Lung microvascular endothelial cell (primary cell): Measurements from ENCODE around the gene COPG1. TPM values are rescaled to one million over a fixed set of nuclear protein-coding genes. Genes with fewer than 3 reads are reported as not detected.
A peak's percentile ranks its signal among the peaks of the same experiment; 100 is the strongest.

Source experiments
- DNase-seq, 2 donors: peaks; one replicate each; pipeline versions ENCODE4 v3.0.0 to v3.0.0-alpha.2; 2010; ENCODE audit warnings: low read depth in 2 of 2
- total RNA-seq: library from RNA; depleted of rRNA; stranded (reverse); fragments of >200 nt; gene quantifications from 2 replicates; pipeline ENCODE4 v1.2.1, GENCODE V29; 2014

COPG1 gene
- total RNA-seq, 1 donor from 2014 or later: 221 TPM

DNA sequence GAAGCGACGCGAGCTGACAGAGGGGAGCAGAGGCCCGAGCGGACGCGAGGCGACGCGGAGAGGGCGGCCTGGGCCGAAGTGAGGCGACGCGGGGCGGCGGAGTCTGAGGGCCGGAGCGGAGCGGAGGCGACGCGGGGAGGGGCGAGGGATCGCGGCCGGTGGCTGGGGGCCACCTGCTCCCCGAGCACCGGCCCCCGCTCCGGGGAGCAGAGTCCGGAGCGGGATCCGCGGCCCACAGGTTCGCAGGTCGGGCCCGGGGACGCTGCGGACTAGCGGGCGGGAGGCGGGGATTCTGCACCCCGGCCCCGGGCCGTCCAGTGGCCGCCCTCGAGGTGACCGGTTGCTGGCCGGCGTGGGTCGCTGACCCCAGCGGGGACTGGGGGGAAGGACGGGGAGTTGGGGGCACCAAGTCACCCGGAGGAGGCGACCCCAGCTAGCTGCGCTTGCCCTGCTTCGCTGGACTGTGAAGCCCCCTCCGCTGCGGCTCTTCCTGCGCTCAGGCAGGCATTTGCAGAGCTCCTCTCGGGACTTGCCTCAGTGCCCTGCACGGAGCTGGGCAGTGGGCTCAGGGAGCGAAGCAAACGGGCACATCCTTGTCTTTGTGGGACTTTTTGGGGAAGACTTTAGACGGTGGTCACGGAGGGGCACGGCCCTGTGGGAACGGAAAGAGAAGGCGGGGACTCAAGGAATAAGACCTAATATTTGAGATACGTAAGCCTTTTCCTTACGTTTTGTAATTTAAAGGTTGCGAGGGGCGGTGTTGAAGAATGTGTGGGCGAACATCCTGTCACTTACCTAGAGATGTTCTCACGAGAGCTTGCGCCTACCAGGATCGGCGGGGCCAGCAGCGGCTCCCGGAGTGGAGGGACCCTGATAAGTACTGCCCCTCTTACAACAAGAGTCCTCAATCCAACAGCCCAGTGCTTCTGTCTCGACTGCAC lies 29.8 kb downstream of the COPG1 start:
- DNase-seq: peak; percentile 47 to 65

DNA sequence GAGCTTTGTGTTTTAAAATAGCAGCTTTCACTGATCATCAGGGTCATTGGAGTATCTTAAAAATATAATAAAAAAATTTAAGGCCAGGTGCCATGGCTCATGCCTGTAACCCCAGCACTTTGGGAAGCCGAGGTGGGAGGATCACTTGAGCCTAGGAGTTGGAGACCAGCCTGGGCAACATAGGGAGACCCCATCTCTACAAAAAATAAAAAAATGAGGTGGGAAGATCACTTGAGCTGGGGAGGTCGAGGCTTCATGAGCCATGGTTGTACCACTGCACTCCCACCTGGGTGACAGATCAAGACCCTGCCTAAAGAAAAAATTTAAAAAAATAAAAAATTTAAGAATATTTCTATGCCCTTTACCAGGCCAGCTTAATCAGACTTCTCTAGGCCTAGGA lies 30.8 kb downstream of the COPG1 start:
- DNase-seq: no peak

DNA sequence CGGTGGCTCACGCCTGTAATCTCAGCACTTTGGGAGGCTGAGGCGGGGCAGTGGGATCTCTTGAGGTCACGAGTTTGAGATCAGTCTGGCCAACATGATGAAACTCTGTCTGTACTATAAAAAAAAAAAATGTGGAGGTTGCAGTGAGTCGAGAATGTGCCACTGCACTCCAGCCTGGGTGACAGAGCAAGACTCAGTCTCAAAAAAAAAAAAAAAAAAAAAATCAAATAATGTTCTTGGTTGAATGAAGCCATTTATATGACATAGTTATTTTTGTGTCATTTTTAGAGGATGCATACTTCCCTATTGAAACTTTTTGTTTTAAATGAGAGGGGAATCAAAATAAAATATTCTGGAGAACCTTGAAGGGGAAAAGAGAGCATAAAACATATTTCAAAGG lies 32.3 kb downstream of the COPG1 start:
- DNase-seq: no peak

DNA sequence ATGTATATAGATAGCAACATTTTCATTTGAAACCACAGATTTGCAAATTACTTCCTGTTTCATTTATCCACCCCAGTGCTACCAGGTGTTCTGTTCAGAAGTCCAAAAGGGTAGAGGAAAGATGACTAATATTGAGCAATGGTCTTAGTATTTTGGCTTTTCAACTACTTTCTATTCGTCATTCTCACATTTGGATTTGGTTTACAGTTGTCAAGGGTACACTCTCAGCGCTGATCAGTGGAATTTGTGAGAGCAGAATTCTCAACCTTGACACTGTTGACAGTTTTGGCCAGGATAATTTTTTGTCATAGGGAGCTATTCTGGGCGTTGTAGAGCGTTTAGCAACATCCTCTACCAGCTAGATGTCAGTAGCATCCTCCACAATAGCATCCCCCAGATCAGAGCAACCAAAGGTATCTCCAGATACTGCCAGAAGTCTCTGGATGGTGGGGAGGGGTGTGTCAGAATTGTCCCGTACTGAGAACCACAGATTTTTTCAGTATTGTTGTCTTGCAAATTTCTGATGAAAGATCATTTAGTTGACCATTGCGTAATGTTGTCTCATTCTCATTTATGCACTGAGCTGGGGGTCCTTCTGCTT lies 33.4 kb downstream of the COPG1 start:
- DNase-seq: peak; percentile 64 to 77

DNA sequence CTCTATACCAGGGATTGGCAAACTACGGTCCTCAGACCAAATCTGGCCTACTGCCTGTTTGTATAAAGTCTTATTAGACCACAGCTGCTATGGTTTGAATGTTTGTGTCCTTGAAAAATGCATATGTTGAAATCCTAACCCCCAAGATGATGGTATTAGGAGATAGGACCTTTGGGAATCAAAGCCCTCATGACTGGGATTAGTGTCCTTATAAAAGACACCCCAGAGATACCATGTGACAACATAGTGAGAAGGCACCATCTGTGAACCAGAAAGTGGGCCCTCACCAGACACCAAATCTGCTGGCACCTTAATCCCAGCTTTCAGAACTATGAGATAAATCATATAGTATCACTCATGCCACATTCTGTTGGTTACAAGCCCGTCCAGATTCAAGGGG lies 36.7 kb downstream of the COPG1 start:
- no peak for DNase-seq

DNA sequence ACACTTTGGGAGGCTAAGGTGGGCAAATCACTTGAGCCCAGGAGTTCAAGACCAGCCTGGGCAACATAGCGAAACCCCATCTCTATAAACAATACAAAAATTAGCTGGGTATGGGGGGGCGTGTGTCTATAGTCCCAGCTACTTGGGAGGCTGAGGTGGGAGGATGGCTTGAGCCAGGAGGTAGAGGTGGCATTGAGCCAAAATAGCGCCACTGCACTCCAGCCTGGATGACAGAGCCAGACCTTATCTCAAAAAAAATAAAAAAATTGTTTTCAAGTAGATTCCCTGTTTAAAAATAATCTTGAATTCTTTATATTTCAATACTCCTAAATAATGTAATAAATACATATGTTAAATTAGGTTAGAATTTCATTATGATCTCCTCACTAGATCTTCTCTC lies 39.0 kb downstream of the COPG1 start:
- no peak for DNase-seq

DNA sequence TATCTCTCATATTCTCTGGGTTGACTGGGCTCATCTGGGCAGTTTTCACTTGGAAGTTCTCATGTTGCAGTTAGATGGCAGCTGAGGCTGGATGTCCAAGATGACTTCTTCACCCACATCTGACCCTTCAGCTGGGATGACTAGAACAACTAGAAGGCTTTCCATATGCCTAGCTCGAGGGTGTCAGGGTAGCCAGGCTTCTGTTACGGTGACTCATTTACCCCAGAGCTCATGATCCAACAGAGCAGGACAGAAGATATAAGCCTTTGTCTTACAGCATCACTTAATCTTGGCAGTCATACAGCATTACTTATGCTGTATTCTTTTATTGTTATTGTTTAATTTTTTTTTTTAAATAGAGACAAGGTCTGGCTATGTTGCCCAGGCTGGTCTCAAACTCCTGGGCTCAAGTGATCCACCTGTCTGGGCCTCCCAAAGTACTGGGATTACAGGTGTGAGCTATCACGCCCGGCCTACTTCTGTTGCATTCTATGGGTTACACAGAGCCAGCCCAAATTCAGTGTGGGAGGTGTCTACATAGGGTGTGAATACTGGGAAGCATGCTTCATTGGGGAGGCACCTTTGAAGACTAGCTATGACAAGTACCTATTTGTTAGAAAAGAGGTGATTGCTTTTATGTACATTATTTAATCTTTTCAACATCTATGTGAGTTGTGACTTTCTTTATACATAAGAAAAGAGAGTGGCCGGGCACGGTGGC lies 40.0 kb downstream of the COPG1 start:
- DNase-seq: peak in 1 of 2 donors; percentile 52

DNA sequence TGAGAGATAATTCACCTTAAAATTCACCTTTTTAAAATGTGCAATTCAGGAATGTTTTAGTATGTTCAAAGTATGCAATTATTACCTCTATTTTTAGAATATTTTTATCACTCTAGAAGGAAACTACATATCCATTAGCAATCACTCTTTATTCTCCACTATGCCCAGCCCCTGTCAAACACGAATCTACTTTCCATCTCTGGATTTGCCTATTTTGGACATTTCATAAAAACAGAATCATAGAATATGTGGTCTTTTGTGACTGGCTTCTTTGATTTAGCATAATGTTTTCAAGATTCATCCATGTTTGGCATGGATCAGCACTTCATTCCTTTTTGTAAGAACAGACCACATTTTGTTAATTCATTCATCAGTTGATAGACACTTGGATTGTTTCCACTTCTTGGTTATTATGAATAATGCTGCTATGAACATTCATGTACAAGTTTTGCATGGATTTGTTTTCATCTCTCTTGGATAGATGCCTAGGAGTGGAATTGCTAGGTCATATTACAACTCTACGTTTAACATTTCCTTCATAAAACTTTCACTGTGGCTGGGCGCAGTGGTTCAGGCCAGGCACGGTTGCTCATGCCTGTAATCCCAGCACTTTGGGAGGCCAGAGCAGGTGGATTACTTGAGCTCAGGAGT lies 42.0 kb downstream of the COPG1 start:
- no peak for DNase-seq

DNA sequence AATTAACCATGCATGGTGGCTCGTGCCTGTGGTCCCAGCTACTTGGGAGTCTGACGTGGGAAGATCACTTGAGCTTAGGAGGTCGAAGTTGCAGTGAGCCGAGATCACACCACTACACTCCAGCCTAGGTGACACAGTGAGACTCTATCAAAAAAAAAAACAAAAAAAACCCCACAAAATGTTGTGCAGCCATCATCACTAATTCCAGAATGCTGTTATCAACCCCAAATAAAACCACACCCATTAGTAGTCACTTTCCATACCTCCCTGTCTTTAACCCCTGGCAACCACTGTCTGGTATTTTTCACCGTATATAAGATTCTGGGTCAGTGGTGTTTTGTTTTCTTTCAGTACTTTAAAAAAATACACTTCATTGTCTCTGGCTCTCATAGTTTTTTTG lies 45.9 kb downstream of the COPG1 start:
- no peak for DNase-seq

DNA sequence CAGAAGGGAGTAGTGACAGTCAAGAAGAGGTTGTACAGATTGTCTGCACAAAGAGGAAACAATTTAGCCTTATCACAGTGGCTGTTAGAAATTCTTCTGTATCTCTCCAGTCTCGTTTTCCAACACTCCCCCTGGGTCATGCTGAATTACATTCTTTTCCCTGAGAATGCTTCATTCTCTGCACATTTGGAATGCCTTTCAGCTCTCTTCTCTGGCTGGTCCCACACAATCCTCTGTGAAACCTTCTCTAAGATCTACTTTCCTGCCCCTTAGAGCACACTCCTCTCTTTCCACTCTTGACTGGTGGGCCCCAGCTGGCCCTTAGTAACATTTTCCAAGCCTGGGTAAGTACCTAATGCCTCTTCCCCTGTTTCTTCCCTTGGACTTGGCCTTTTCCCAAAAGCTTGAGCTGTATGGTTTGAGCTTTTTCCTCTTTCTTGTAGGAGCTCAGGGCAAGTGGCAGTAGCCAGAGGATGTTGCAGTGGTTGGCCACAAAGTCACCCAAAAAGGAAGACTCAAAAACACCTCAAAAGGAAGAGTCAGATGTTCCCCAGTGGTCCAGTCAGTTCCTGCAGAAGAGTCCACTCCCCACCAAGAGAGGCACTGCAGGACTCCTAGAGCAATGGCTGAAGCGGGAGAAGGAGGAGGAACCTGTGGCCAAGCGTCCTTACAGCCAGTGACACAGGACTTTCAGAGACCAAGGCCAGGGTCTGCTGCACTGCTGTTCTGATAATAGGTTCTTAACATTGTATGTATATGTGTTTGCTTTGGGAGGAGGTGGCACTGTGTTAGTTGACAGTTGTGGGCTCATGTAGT lies 54.9 kb downstream of the COPG1 start:
- DNase-seq: no peak

DNA sequence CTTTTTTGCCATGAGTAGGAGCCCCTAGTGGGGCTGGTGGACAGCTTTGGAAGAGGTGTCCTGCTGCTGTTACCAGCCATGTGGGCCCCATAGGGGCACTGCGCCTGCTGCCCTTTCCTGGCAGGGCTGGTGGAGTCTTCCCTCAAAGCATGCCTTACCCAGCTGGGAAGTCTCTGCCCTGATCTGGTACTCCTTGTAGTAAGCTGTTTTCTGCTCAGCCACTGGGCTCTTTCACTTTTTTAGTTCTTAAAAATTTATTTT lies 55.5 kb downstream of the COPG1 start:
- no peak for DNase-seq

DNA sequence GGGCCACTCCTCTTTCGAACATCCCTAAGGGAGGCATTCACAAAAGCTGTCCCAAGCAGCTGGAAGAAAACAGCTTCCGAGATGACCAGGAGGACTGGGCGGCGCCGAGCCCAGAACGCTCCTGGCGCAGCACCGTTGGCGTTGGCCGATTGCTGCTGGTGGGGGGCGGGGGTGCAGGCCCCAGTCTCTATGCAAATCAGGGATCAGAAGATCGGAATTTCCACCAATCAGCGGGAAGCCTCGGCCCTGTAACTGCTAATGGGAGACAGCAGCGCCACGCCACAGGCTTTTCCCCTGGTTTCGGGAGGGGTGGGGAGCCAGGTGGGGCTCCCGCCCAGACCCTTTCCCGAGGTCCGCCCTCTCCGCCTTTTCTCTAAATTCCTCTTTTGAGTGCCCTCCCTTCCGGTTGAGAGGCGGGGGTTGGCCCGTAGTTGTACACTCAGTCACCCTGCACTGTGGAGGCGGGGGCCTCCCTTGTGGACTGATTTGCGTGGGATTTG lies 56.2 kb downstream of the COPG1 start:
- DNase-seq: peak; percentile 61 to 79

DNA sequence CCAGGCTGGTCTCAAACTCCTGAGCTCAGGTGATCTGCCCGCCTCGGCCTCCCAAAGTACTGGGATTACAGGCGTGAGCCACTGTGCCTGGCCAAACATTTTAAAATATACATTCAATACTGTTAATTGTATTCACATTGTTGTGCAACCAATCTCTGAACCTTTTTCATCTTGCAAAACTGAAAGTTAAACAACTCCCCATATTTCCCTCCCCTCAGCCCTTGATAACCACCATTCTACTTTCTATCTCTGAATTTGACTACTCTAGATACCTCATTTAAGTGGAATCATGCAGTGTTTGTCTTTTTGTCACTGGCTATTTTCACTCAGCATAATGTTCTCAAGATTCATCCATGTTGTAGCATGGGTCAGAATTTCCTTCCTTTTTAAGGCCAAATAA lies 59.2 kb downstream of the COPG1 start:
- DNase-seq: no peak

DNA sequence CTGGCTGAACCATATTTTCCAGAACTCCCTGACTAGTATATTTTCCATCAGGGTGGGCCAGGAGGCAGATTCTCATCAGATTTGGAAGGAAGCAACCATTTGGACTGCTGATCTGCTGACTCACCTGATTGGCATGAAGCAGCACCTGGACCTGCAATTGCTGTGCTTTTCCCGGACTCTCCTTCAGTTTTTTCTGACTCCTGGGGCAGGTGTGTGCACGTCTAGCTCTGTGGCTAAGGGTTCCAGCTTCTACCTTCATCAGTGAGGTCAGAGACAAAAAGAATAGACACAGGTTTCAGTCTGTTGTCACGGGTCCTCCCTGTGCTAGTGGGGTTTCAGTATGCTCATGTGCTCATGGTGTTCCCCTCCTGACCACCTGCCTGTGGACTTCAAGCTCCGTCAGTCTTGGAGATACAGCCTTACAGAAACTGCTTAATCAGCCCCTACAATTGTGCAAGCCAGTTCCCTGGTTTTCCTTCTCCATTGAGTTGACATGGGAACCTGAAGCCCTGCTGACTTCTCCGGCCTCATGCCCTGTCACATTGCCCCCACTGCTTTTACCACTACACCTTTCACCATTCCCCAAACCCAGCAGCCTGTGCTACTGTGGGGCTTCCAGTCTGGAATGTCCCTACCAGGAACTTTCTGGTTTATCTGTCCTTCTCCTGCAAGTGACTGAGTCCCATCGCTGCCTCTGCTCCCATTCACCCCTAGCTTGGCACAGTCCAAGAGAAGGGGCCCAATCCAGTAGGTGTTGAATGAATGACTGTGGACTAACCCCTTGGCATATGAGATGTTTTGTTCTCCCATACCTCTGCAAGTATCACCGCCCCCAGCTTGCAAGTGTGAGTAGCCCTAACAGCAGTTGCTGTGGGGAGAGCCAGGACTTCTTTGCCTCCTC lies 61.0 kb downstream of the COPG1 start:
- peak in 1 of 2 donors; percentile 87 for DNase-seq

DNA sequence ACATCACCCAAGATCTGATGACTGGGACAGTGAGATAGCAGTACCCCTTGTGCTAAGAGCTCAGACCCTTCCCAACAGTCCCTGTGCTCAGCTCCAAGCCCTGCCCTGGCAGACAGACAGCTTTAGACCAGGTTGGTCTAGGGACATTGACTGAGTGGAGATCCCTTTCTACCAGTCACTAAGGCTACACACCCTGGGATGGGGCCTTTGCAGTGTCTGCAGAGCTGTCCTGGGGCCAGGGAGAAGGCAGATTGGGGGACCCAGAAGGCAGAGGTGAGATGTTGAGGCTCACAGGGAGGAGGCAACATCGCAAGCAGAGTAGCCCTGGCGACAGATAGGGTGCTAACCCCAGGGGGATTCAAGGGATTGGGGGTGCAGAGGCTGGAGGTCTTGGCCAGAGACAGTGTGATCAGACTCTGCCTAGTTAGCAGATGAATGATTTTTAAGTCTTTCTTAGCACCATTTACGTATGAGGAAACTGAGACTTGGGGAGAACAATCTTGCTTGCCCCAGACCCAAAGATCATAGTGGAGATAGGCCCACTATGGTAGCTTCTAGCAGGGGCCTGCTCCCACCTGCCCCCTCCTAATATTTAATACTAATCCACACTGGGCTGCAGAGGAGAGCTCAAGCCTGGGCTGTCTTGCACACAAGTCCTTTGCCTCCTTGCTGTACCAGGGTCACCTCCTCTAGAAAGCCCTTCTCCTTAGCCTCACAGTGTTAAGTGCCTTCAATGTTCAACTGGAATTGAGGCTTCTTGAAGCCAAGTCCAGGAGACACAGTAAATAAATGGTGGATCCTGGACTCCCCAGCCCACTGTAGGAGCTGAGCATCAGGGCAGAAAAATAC lies 61.9 kb downstream of the COPG1 start:
- DNase-seq: no peak

DNA sequence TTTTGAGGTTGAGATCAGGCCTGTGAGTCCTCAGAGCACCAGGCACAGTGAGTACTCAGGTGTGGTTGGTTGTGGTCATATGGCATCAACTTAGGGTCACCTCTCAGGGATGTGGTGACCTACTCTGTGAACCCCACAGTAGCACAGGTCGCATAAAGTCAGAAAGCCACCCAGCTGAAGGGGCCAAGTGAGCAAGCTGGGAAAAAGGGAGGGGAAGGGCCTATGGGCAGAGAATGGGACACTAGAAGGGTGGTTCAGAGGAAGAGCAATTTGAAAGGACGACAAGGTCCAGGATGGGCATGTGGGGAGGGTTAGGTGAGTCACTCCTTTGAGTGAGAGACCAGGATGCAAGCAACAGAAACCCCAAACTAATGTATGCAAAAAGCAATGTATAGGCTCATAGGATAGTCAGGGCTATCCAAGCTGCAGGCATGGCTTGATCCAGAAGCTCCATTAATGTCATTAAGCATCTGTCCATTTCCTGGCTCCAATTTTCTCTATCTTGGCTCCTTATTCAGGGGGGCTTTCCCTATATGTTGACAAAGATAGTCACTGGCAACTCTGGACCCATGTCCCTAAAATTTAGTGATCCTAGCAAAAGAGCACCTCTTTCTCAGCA lies 62.7 kb downstream of the COPG1 start:
- DNase-seq: peak in 1 of 2 donors; percentile 27

DNA sequence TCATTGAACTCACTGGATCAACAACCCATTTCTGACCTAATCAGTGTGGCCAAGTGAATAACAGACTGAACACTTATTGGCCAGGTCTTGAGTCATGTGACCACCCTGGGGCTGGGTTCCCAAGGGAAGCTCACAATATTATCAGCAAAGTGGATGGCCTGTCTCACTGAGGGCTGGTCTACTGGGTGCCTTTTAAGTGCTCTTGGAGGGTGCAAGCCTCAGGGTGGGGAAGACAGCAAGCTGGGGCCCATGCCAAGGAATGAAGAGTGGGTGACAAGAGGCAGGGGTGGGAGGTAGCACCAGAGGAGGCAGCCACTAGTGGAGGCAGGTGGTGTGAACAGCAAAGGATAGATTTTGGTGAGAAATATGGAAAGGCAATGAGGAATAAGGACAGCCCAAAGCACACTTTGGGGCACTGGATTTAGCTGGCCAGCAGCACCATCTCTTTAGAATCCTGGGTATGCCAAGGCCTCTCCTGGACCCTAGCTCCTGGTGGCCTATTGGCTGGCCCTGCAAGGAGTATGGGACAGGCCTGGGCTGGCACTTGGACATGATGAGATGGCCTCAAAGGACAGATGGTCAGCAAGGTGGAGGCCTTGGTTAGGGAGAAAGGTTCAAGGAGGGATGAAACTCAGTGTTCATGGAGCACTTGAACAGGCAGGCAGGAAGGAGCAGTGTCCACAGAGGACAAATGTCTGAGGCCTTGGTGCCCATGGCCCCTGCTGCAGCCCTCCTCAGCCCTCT lies 63.4 kb downstream of the COPG1 start:
- DNase-seq: no peak

DNA sequence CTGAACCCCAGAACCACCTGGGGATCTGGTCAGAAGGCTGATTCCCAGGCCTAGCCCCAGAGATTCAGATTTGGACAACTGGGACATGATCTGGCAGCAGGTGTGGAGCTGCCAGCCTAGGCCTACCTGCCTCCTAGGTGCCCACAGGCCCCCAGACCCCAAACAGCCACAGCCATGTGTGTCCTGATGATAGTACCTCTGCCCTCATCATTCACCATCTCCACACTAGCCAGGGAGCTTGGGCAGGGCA lies 63.9 kb downstream of the COPG1 start:
- no peak for DNase-seq
